Measurements from ENCODE around the gene KRTAP4-2.
"Not testable (repeated sequence)": the region's sequence is repeated elsewhere in the genome, so short reads cannot be mapped to it uniquely, and the experiment has no call there.

Gene KRTAP4-2
- total RNA-seq, result 0 reads per million in 2 experiments

DNA sequence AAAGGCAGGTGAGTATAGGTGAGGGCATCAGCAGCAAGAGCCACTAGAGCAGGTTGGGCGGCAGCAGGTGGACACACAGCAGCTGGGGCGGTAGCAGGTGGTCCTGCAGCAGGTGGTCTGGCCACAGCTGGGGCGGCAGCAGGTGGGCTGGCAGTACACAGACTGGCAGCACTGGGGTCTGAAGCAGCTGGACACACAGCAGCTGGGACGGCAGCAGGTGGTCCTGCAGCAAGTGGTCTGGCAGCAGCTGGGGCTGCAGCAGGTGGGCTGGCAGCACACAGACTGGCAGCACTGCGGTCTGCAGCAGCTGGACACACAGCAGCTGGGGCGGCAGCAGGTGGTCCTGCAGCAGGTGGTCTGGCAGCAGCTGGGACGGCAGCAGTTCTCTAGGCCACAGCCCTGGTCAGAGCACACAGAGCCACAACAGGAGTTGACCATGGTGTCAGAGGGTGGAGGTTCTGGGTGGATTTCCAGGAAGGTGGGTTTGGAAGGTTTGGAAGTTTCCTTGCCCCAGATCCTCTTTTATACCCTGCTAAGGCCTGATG, at the start of gene KRTAP4-2:
KRTAP4-2 (minus strand) TSS at position 495 of the 545 bp plus-strand sequence; CDS start at position 438, 57 bp downstream.
- DNase-seq (ENCODE audit: low read depth), result no peak

DNA sequence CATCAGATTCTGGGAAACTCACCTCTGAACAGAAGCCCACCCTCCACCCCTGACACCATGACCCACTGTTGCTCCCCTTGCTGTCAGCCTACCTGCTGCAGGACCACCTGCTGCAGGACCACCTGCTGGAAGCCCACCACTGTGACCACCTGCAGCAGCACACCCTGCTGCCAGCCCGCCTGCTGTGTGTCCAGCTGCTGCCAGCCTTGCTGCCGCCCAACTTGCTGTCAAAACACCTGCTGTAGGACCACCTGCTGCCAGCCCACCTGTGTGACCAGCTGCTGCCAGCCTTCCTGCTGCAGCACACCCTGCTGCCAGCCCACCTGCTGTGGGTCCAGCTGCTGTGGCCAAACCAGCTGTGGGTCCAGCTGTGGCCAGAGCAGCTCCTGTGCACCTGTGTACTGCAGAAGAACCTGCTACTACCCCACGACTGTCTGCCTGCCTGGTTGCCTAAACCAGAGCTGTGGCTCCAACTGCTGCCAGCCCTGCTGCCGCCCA, 48.6 kb upstream of the KRTAP4-2 start, which contains the start of gene KRTAP9-2:
KRTAP9-2 (plus strand) TSS at position 51 of the 498 bp plus-strand sequence; CDS start at position 58, 7 bp downstream.
- DNase-seq (ENCODE audit: low read depth), result not testable (repeated sequence)

- no peak for DNase-seq (ENCODE audit: low read depth)
These were observed 48.0 kb upstream of the KRTAP4-2 start for GRCh38 chr17:41226051-41226450.

DNA sequence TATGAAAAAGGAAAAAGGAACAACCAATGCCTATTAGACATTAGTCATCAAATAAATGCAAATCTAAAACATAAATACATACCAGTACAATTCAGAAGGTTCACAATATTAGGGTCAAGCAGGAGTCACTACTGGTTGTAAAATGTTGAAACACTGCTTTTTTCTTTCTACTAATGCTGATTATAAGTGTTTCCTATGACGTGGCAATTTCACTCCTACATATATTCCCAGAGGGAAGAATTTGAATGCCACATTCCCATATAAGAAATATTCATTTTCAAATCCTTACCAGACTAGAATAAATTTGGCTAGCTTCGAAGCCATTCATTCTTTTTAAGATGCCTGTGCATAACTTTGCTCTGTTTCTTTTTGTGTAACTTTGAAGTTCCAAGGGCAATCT, 45.8 kb upstream of the KRTAP4-2 start:
- no peak for DNase-seq (ENCODE audit: low read depth)

- DNase-seq (ENCODE audit: low read depth), result no peak
These were observed 37.7 kb upstream of the KRTAP4-2 start for GRCh38 chr17:41215681-41216080.

DNA sequence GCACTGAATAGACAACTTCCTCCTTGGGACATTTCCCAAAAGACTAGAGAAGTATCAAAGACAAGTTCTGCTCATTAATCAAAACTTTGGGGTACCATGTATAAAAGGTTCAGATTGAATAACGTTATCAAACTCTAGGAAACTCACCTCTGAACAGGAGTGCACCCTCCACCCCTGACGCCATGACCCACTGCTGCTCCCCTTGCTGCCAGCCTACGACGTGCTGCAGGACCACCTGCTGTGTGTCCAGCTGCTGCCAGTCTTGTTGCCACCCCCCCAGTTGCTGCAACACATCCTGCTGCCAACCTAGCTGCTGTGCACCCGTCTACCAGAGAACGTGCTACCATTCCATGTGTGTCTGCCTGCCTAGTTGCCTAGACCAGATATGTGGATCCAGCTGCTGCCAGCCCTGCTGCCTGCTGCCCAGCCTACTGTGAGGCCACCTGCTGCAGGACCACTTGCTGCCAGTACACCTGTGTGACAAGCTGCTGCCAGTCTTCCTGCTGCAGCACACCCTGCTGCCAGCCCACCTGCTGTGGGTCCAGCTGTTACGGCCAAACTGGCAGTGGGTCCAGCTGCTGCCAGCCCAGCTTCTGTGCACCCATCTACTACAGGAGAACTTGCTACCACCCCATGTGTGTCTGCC, 34.6 kb upstream of the KRTAP4-2 start:
- DNase-seq (ENCODE audit: low read depth), result no peak

- DNase-seq (ENCODE audit: low read depth), result no peak
These were observed 33.9 kb upstream of the KRTAP4-2 start for GRCh38 chr17:41211845-41212466.

- DNase-seq (ENCODE audit: low read depth), result no peak
These were observed 21.5 kb upstream of the KRTAP4-2 start for GRCh38 chr17:41199421-41200078.

DNA sequence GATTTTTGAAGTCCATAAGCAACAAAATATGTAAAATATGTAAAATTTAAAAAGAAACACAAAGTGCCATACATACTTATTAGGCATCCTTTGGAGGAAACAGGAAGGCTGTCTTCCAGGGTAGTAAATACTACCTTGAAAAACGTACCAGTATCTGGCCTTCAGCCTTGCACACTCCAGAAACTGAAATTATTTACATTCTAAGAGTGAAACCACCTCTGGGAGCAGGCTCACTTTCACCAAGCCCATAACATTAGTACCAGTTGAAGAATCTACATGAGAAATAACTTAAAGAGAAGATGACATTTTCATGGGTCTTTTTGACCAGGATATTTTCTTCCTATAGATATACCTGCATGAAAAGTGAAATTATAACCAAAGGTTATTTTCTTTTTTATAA, 18.0 kb upstream of the KRTAP4-2 start:
- DNase-seq (ENCODE audit: low read depth), result no peak

DNA sequence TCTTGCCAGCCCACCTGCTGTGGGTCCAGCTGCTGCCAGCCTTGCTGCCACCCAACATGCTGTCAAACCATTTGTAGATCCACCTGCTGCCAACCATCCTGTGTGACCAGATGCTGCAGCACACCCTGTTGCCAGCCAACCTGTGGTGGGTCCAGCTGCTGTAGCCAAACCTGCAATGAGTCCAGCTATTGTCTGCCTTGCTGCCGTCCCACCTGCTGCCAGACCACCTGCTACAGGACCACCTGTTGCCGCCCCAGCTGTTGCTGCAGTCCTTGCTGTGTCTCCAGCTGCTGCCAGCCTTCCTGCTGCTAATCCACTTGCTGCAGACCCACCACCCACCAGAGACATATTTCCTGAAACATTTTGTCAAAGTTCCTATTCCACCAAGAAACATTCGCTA, 12.3 kb upstream of the KRTAP4-2 start:
- DNase-seq (ENCODE audit: low read depth), result no peak

DNA sequence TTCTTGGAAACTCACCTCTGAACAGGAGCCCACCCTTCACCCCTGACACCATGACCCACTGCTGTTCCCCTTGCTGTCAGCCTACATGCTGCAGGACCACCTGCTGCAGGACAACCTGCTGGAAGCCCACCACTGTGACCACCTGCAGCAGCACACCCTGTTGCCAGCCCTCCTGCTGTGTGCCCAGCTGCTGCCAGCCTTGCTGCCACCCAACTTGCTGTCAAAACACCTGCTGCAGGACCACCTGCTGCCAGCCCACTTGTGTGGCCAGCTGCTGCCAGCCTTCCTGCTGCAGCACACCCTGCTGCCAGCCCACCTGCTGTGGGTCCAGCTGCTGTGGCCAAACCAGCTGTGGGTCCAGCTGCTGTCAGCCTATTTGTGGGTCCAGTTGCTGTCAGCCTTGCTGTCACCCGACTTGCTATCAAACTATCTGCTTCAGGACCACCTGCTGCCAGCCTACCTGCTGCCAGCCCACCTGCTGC, 11.9 kb upstream of the KRTAP4-2 start, which contains the start of gene KRTAP9-1:
KRTAP9-1 (plus strand) TSS at position 51 of the 482 bp plus-strand sequence; CDS start at position 51, 0 bp downstream.
- not testable (repeated sequence) for DNase-seq (ENCODE audit: low read depth)

DNA sequence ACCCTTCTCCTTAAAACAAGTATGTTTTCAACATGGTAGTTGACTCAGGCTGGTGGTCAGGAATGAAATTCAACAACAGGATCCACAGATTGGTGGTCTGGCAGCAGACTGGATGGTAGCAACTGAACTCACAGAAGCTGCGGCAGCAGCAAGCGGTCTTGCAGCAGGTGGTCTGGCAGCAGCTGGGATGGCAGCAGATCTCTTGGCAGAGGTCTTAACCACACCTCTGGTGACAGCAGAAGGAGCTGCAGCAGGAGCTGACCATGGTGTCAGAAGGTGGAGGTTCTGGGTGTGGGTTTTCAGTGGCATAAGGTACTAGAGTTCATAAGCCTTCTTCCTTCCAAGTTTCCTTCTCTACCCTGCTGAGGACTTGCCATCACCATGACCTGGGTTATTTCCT, 8.9 kb upstream of the KRTAP4-2 start:
- no peak for DNase-seq (ENCODE audit: low read depth)

GRCh38 chr17:41185001-41185400, 7.0 kb upstream of the KRTAP4-2 start:
- DNase-seq (ENCODE audit: low read depth), result no peak

- DNase-seq (ENCODE audit: low read depth), result no peak
These were observed 6.5 kb upstream of the KRTAP4-2 start, which contains the start of gene KRTAP4-1 for GRCh38 chr17:41184480-41184961. Gene KRTAP4-1, minus strand, starts transcription at chr17:41184911. Its CDS starts 57 bp downstream, at chr17:41184854.

DNA sequence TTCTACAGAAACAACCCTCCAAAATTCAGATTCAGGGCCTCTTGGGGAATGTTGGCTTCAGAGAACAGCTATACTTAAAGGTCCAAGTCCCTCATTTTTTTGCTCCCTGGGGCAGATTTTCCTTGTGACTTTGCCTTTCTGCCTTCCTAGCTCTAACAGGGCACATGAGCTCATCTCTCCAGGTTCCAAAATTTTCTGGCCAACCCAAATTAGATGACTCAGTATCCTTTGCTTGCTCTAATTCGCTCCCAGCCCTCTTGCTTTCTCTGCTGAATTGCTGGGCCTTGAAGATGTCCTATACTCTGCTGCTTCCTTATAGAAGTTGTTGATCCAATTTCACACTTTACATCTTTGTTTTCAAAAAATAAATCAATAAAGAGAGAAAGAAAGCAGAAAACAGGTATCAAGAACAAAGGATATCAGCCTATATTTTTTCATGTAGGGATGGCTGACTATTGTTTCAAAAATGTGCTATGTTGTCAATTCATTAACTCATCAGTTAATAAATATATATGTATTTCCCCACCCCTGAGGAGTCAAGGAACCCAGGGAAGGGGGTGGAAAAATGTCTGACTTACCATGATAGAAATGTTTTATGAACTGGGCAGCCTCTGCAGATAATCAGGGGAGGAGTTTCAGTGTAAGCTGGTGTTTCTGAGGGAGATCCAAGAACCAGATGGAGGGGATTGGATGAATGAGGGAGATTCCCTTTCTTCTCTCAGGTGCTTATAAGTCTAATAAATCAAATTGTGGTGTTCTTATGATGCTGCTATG, 1.0 kb upstream of the KRTAP4-2 start:
- no peak for DNase-seq (ENCODE audit: low read depth)

DNA sequence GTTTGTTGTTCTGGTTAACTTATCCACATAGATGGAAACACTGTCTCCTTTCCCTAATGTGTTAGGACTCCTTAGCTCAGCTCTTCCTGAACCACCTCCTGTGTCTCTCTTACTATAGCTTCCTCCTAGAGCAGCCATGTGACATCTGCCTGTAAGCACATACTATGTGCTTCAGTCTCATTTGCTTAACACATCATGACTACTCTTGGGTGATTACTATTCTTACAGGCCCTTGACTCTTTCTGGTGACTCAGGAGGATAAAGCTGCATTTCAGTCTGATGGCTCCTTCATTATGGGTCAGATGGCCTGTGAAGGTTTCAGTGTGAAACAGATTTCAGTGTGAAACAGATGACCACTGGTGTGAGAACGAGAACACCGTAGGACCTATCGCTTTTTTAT, 320 bp upstream of the KRTAP4-2 start:
- DNase-seq (ENCODE audit: low read depth), result no peak

DNA sequence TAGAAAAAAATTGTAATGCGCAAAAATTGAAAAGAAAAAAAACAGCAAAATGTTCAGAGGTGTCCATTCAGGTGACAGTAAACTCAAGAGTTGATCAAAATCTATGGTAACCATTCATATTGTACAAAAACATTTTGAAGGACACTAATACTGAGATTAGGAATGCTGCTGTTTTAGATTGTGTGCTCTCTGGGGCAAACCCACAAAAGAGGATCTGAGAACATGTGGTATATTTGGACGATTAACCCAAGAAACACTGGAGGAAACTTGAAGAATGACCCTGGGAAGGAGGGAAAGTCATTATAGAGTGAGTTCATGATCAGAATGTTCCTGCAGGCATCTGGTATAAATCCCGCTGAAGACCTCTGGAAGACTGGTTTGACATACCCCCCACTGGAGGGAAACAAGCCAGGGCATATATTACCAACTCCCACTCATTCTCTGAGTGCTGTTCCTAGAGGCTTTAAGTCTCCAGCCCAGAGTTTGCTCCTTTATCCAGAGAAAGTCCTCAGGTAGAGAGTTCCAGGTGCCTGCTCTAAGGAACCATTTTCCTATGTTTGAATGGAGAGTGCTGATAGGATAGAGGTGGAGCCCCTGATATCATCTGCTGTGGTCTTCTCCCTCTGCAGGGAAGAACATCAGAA, 1.2 kb downstream of the KRTAP4-2 start:
- no peak for DNase-seq (ENCODE audit: low read depth)

DNA sequence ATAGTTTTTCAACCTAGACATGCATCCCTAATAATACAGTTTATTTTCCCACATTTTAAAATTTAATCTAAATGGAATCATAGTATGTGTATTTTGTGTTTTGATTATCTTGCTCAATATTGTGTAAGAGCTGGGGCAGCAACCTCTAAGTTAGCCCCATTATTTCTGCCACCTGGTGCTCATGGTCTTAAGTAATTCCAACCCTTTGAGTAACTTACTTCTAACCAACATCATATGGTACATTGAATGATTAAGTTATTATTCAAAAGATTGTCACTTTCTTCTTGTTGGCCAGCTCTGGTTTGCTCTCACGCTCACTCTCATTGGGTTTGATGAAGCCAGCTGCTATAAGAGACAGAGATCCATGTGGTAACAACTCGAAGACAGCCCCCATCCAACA, 6.1 kb downstream of the KRTAP4-2 start:
- no peak for DNase-seq (ENCODE audit: low read depth)

DNA sequence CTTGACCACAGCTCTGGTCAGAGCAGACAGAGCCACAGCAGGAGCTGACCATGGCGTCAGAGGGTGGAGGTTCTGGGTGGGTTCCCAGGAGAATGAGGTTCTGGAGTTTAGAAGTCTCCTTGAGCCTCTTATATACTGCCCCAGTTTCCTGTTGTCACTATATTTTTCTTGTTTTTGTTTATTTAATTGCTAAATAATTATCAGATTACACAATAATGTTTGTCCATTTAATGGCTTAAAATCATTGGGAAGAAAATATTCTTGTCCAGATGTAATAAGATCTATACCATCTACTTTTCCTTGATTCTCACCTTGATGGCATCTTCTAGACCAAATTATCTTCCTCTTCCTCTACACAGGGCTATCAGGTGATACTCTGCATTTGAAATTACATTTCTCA, 9.9 kb downstream of the KRTAP4-2 start, which contains the start of gene KRTAP4-3:
KRTAP4-3 (minus strand) TSS at position 101 of the 400 bp plus-strand sequence; CDS start at position 52, 49 bp downstream.
- DNase-seq (ENCODE audit: low read depth), result no peak

- no peak for DNase-seq (ENCODE audit: low read depth)
These were observed 10.5 kb downstream of the KRTAP4-2 start for GRCh38 chr17:41167561-41167960.
